ENCODE data around the gene ASPG.

Gene ASPG

GRCh38 chr14:104076743-104077142 is 8.8 kb upstream of the ASPG start:
- no peak for DNase-seq

DNA sequence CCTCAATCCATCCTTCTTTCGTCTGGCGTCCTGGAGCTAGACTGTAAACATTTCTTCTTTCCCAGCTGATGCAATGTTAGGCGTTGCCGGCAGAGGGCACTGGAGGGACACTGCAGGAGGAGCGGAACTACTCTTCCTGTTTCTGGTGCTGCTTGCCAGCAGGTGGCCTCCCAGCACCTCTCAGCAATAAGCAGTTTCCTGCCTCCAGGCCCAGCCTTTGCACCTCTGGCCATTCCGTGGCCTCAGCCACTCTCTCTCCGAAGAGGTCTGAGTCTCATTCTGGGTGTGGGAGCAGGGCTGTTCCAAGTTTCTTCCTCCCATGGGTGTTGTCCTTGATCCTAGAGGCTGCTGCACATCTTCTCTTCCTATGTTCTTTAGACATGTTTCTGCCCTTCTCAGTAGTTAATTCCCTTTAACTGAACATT is 7.5 kb upstream of the ASPG start:
- peak; percentile 87 for DNase-seq

DNA sequence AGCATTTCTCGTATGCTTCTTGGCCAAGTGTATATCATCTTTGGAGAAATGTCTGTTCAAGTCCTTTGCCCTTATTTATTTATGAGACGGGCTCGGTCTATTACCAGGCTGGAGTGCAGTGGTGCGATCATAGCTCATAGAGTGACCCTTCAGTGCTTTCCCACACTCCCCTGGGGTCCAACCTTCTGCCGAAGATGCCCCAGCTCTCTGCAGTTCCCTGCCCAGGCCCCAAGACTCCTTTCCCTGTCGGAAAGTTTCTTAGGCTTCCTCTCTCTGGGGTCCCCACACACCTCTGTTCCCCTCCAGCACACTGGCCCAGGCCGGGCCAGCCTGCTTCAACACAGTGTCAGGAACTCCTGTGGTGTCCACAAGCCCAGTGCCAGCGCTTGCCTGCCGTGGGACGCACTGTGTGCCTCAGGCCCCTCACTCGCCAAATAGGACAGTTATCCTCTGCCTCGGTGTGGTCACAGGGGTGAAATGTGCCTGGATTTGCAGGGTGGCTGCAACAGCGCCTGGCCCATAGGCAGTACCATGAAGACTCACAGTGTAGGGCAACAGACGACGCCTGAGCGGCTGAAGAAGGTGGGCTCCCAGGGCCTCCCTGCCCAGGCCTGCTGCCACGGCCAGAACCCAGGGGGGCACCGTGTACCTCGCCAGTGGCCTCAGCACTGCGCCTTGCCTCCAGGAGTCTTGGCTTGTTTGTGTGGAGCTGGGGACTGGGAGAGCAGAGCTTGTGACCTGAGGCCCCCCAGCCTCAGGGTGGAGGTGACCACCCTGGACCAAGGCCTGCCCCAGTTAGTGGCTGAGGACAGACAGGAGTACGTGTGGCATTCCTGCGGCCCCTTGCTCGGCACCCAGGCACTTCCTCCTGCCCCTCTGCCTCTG is 4.9 kb upstream of the ASPG start:
- DNase-seq, result no peak

DNA sequence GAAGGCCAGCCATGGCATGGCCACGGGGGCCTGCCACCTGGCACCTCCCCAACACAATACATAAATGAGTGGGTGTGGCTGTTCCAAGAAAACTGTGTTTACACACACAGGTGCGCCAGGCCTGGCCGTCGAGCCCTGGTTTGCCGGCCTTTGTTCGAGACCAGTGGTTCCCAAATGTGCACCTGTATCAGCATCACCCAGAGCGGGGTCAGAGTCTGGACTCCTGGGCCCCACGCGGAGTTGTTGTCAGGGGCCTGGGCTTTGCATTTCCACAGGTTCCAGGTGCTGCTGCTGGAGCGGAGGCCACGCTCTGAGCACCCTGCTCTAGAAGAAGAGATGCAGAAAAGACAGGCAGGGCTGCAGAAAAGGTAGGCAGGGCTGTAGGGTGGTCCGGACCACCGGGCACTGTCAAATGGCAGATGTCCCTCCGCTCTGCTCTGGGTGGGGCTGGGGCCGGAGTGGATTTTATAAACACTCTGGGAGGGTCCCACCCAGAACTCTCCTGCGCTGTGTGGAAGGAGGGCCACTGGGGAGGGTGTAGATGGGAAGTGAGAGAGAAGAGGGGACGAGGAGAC is 4.2 kb upstream of the ASPG start:
- no peak for DNase-seq

DNA sequence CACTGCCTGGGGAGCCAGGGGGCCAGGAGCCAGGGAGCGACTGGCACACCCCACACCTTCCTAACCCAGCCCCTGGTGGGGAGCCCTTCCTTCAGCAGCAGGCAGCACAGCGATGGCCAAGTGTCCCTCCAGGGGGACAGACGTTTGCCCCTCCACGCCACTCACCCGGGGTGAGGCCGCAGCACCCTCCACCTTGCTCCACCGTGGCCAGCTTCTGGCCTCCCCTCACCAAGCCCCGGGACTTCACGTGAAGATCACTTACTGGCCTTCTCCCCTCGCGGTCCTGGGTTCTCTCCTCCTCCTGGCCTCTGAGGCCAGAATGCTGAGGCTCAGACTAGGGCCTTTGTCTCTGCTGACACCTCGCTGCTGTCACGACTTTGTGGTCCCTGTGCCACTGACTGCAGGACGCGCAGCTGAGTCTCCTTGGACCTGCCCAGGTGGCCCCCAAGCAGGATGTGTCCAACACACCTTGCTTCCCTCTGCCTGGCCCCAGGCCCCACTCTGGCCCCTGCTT is 3.5 kb upstream of the ASPG start:
- no peak for DNase-seq

DNA sequence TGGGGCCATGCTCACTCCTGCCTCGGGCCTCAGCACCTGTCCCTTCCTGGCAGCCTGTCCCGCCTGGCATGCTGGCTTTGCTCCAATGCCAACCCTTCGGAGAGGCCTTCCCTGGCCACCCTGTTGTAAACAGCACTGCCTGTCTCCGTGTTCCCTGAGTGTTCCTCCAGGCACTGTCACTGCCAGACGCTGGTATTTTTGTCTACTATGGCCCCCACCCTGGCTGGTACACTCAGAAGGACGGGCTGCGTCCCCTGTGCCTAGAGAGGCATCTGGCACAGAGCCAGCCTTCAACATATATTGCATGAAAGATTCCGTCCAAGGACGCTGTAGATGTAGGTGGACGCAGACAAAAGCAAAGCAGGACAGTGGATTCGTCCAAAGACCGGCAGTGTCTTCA is 2.7 kb upstream of the ASPG start:
- DNase-seq, result no peak

GRCh38 chr14:104084251-104085002 is 1.1 kb upstream of the ASPG start:
- no peak for DNase-seq

DNA sequence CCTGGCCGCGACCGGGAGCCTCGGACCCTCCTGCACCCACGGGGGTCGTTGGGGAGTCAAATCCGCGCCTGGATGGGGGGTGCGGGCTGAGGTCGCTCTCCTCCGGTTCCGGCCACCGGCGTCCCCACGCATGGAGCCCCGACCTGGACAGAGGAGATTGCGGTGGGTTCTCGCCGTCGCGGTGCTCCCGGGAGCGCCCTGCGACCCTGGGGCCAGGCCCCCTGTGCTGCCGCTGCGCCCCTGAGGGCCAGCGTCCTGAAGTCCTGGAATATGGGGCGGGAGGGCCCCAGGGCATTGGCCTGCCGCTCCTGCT is 345 bp downstream of the ASPG start:
- DNase-seq, result no peak

GRCh38 chr14:104086210-104086660 is 735 bp downstream of the ASPG start:
- no peak for DNase-seq

DNA sequence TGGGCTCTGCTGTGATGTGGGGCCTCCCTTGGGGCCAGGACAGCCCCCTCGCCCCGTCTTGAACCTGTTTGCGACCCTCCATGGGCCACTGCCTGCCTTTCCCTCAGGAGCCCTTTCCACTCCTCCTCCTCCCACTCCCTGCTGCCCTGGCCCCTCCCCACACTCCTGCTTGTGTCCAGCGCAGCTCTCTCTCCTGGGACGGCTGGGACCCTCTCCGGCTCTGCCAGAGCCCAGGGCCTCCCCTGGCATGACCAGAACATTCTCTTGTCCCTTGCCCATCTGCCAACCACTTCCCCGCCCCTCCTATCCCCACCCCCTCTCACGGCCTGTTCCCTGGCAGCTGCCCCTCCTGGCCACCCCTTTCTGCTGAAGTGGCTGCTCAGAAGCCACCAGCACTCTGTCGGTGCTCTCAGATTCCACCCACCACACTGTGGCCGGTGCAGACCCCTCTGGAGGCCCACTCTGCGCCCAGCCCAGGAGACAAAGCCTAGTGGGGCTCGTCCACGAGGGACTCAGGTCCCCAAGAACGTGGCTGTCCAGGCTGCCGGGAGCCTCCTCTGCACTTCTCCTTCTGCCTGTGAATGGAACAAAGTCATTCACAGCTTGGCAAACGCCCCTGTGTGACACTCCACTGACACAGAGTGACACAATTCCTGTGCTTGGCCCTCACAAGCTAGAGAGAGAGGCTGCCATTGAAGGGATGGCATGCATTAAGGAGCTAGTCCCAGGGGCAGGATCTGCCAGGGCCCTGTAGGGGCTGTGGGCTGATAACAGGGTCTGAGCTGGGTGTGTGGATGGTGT is 1.4 kb downstream of the ASPG start:
- DNase-seq, result no peak

- DNase-seq, result no peak
Measured at GRCh38 chr14:104087505-104087904, 2.0 kb downstream of the ASPG start.

DNA sequence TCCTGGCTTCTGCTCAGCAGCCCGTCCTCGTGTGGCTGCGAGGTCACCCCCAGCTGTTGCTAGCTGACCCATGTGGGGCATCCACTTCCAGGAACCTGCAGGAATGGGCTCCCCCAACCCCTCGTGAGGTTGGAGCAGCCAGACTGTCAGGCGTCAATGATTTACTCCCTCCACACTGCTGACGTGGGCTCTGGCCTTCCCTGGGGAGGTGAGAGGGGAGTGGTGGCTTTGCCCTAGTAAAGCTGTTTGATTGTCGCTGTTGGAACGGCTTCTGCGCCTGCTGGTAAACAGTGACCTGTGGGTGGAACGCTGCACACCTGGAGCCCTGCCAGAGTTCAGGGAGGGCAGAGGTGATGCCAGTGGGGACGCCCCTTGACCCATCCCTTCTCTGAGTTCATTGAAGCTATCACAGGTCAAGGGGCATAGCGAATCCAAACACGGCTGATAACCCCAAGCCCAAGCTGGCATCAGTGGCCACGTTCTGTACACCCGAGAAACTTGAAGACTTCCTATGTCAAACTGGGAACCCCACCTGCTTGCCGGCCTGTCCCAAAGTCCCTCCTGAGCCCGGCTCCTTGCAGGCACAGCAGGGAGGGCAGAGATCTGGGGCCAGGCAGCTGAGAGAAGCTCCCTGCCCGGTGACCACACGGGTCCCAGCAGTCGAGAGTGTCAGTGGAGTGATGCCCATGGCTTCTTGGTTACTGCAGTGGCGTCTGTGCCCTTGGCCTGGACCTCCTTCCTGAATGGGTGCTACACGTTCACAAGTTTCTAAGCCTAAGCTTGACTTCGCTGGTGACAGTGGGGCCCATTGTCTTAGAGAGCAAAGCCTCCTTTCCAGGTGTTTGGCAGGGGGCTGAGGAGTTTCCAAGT is 2.7 kb downstream of the ASPG start:
- DNase-seq, result no peak

GRCh38 chr14:104090071-104090748 is 4.7 kb downstream of the ASPG start:
- DNase-seq, result no peak

- DNase-seq, result no peak
Measured at GRCh38 chr14:104091061-104091926, 5.8 kb downstream of the ASPG start.

- no peak for DNase-seq
Measured at GRCh38 chr14:104091927-104092771, 6.6 kb downstream of the ASPG start.

DNA sequence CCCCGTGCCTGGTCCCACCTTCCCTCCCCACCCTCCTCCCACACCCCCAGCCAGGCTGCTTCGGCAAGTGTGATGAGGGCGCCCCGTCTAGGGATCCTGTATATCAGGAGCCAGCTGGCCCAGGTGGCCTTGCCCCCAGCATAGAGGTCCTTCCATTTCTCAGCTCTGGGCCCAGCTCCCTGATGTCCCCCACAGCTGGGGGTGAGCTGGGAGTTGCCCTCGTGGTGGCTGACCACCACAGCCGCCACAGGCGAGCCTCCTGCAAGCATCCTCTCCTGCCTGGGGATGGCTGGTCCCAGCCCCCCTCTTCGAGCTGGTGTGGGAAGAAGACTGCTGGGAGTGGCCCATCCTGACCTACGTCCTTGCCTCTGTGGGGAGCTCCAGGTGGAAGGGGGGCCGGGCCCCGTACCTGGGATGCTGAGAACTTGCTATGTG is 7.4 kb downstream of the ASPG start:
- DNase-seq, result no peak

- no peak for DNase-seq
Measured at GRCh38 chr14:104093366-104094055, 8.0 kb downstream of the ASPG start.

DNA sequence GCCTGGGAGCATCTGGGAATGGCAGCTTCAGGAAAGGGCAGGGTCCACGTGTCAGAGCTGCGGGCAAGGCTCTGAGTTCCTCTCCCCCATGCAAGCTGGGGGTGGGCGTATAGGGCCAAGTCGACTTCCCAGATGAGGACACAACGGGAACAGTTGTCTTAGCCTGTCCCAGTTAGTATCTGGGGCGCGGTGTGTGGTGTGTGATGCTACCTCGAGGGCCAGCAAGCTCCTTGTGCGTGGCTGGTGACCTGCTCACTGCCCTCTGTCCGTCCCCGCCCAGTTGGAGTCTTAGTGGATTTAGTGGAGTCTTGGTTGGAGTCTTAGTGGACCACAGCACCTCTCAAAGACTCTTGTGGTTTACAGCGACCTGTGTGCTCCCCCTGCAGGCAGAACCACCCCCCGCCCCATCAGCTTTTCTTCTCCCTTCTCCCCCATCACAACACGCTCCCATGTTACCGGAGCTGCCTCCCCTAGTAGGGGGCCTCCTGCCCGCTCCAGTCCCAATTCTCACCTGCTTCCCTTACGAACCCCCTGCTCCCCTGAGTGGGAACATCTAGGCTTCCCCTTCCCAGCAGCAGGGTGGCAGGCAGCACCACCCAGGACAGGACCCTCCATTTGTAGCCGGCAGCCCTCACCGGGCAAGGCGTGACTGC is 8.7 kb downstream of the ASPG start:
- no peak for DNase-seq

Data from stimulated activated CD4-positive, alpha-beta T cell treated with anti-CD3 and anti-CD28 coated beads, Interleukin-4, amount 100 ng/mL, for 24 hours (primary cell).